ENCODE measurements around the gene MAP3K7. TPM values are rescaled to one million over a fixed set of nuclear protein-coding genes. Genes with fewer than 3 reads are reported as not detected.

MAP3K7 gene
- total RNA-seq, 2 experiments from 2014 or later = 26.5 to 29.1 TPM

GRCh38 chr6:90495216-90495817 lies 91.6 kb downstream of the MAP3K7 start:
- no peak overlapping the region for H3K4me3 Mint-ChIP-seq
- no peak for ATAC-seq
- no peak for DNase-seq
- no peaks in the 10 kb centered on the region for H3K36me3 Mint-ChIP-seq
- H3K9me3 Mint-ChIP-seq (ENCODE audit: low read depth) = no peaks in the 10 kb centered on the region
- H3K27ac Mint-ChIP-seq = no peak overlapping the region
- H3K4me1 Mint-ChIP-seq = peaks cover 7% of the 10 kb centered on the region
- H3K27me3 Mint-ChIP-seq = peaks cover 37% of the 10 kb centered on the region
- CTCF ChIA-PET = no interaction called here

- Mint-ChIP-seq H3K27ac (no peak overlapping the region), H3K9me3 (ENCODE audit: low read depth) (no peaks in the 10 kb centered on the region)
- ATAC-seq = no peak
These were observed 92.6 kb downstream of the MAP3K7 start for GRCh38 chr6:90494067-90494780.

GRCh38 chr6:90493332-90493731 lies 93.5 kb downstream of the MAP3K7 start:
- CTCF ChIA-PET = interaction anchor here (1.1 kb wide), 1 partner anchor 13 kb away, joined by 3 read pairs; no protein-coding TSS in a partner anchor
- H3K27me3 Mint-ChIP-seq = peaks cover 39% of the 10 kb centered on the region
- no peak for ATAC-seq
- H3K4me1 Mint-ChIP-seq = peaks cover 7% of the 10 kb centered on the region
- H3K4me3 Mint-ChIP-seq = no peak overlapping the region
- no peak for DNase-seq
- no peak overlapping the region for H3K27ac Mint-ChIP-seq
- H3K36me3 Mint-ChIP-seq = no peaks in the 10 kb centered on the region
- no peaks in the 10 kb centered on the region for H3K9me3 Mint-ChIP-seq (ENCODE audit: low read depth)

More at GRCh38 chr6:90494067-90494780, 92.6 kb downstream of the MAP3K7 start:
- Mint-ChIP-seq H3K27me3 (peaks cover 41% of the 10 kb centered on the region), H3K36me3 (no peaks in the 10 kb centered on the region), H3K4me3 (no peak overlapping the region), H3K4me1 (peaks cover 7% of the 10 kb centered on the region)
- no peak for DNase-seq
- CTCF ChIA-PET = no interaction called here

GRCh38 chr6:90492798-90493197 lies 94.1 kb downstream of the MAP3K7 start:
- Mint-ChIP-seq H3K27ac (no peak overlapping the region), H3K27me3 (peaks cover 40% of the 10 kb centered on the region), H3K9me3 (ENCODE audit: low read depth) (no peaks in the 10 kb centered on the region), H3K4me1 (peaks cover 7% of the 10 kb centered on the region), H3K4me3 (no peak overlapping the region), H3K36me3 (peaks cover under 1% of the 10 kb centered on the region)
- CTCF ChIA-PET = interaction anchor here (1.1 kb wide), 1 partner anchor 12 kb away, joined by 3 read pairs; no protein-coding TSS in a partner anchor
- ATAC-seq = no peak
- no peak for DNase-seq

- H3K27ac Mint-ChIP-seq = no peak overlapping the region
- no peak overlapping the region for H3K4me3 Mint-ChIP-seq
- H3K9me3 Mint-ChIP-seq (ENCODE audit: low read depth) = no peaks in the 10 kb centered on the region
- DNase-seq = no peak
- H3K27me3 Mint-ChIP-seq = peaks cover 42% of the 10 kb centered on the region
- CTCF ChIA-PET = interaction anchor here (1.1 kb wide), 1 partner anchor 12 kb away, joined by 3 read pairs; no protein-coding TSS in a partner anchor
- peaks cover 3% of the 10 kb centered on the region for H3K36me3 Mint-ChIP-seq
- peaks cover 7% of the 10 kb centered on the region for H3K4me1 Mint-ChIP-seq
- no peak for ATAC-seq
These were observed 94.5 kb downstream of the MAP3K7 start for GRCh38 chr6:90492369-90492768.

- H3K27me3 Mint-ChIP-seq = peaks cover 31% of the 10 kb centered on the region
- DNase-seq = no peak
- H3K36me3 Mint-ChIP-seq = peaks cover 10% of the 10 kb centered on the region
- no peak overlapping the region for H3K27ac Mint-ChIP-seq
- H3K4me1 Mint-ChIP-seq = peaks cover 7% of the 10 kb centered on the region
- CTCF ChIA-PET = interaction anchor here (0.9 to 4.6 kb wide), 3 partner anchors 11 to 550 kb away, joined by 3 to 31 read pairs (median 4); no protein-coding TSS in a partner anchor
- peaks cover 5% of the 10 kb centered on the region for H3K9me3 Mint-ChIP-seq (ENCODE audit: low read depth)
- no peak for ATAC-seq
- H3K4me3 Mint-ChIP-seq = no peak overlapping the region
These were observed 96.7 kb downstream of the MAP3K7 start for GRCh38 chr6:90490030-90490716.

- no peak for DNase-seq
- peaks cover 5% of the 10 kb centered on the region for H3K9me3 Mint-ChIP-seq (ENCODE audit: low read depth)
- peaks cover 7% of the 10 kb centered on the region for H3K4me1 Mint-ChIP-seq
- no peak for ATAC-seq
- H3K27ac Mint-ChIP-seq = no peak overlapping the region
- CTCF ChIA-PET = interaction anchor here (4.6 kb wide), 1 partner anchor 10 kb away, joined by 31 read pairs; no protein-coding TSS in a partner anchor
- peaks cover 10% of the 10 kb centered on the region for H3K36me3 Mint-ChIP-seq
- H3K27me3 Mint-ChIP-seq = peaks cover 25% of the 10 kb centered on the region
- no peak overlapping the region for H3K4me3 Mint-ChIP-seq
These were observed 98.1 kb downstream of the MAP3K7 start for GRCh38 chr6:90488816-90489215.

- CTCF ChIA-PET = interaction anchor here (1.4 kb wide), 1 partner anchor 8 kb away, joined by 4 read pairs; no protein-coding TSS in a partner anchor
- ATAC-seq = no peak
- peaks cover 16% of the 10 kb centered on the region for H3K27me3 Mint-ChIP-seq
- peaks cover 5% of the 10 kb centered on the region for H3K9me3 Mint-ChIP-seq (ENCODE audit: low read depth)
- H3K27ac Mint-ChIP-seq = no peak overlapping the region
- H3K4me3 Mint-ChIP-seq = no peak overlapping the region
- DNase-seq = no peak
- H3K36me3 Mint-ChIP-seq = peaks cover 10% of the 10 kb centered on the region
- no peaks in the 10 kb centered on the region for H3K4me1 Mint-ChIP-seq
These were observed 101.1 kb downstream of the MAP3K7 start for GRCh38 chr6:90485635-90486277.

GRCh38 chr6:90484903-90485302 lies 102.0 kb downstream of the MAP3K7 start:
- DNase-seq (no peak), ATAC-seq (no peak)
- CTCF ChIA-PET = interaction anchor here (1.3 kb wide), 1 partner anchor 198 kb away, joined by 5 read pairs; no protein-coding TSS in a partner anchor

GRCh38 chr6:90484385-90484784 lies 102.5 kb downstream of the MAP3K7 start:
- H3K9me3 Mint-ChIP-seq (ENCODE audit: low read depth) = peaks cover 5% of the 10 kb centered on the region
- peaks cover 9% of the 10 kb centered on the region for H3K27me3 Mint-ChIP-seq
- H3K36me3 Mint-ChIP-seq = peaks cover 10% of the 10 kb centered on the region
- no peak for ATAC-seq
- no peak for DNase-seq
- CTCF ChIA-PET = interaction anchor here (1.3 kb wide), 1 partner anchor 198 kb away, joined by 5 read pairs; no protein-coding TSS in a partner anchor
- no peak overlapping the region for H3K4me3 Mint-ChIP-seq
- no peaks in the 10 kb centered on the region for H3K4me1 Mint-ChIP-seq
- no peak overlapping the region for H3K27ac Mint-ChIP-seq

More at GRCh38 chr6:90484903-90485302, 102.0 kb downstream of the MAP3K7 start:
- no peak overlapping the region for H3K4me3 Mint-ChIP-seq
- no peaks in the 10 kb centered on the region for H3K4me1 Mint-ChIP-seq
- H3K27me3 Mint-ChIP-seq = peaks cover 9% of the 10 kb centered on the region
- H3K9me3 Mint-ChIP-seq (ENCODE audit: low read depth) = peaks cover 5% of the 10 kb centered on the region
- H3K36me3 Mint-ChIP-seq = peaks cover 10% of the 10 kb centered on the region
- H3K27ac Mint-ChIP-seq = no peak overlapping the region

GRCh38 chr6:90483956-90484355 lies 102.9 kb downstream of the MAP3K7 start:
- H3K4me1 Mint-ChIP-seq = peaks cover 3% of the 10 kb centered on the region
- H3K4me3 Mint-ChIP-seq = no peak overlapping the region
- CTCF ChIA-PET = interaction anchor here (1.1 to 1.3 kb wide), 2 partner anchors 90 to 197 kb away, joined by 3 to 5 read pairs; no protein-coding TSS in a partner anchor
- H3K27ac Mint-ChIP-seq = no peak overlapping the region
- ATAC-seq (no peak), DNase-seq (no peak)
- peaks cover 5% of the 10 kb centered on the region for H3K9me3 Mint-ChIP-seq (ENCODE audit: low read depth)
- H3K36me3 Mint-ChIP-seq = peaks cover 10% of the 10 kb centered on the region
- H3K27me3 Mint-ChIP-seq = peaks cover 5% of the 10 kb centered on the region

- Mint-ChIP-seq H3K27ac (no peak overlapping the region), H3K4me1 (peaks cover 10% of the 10 kb centered on the region), H3K36me3 (peaks cover 10% of the 10 kb centered on the region), H3K9me3 (ENCODE audit: low read depth) (peaks cover 5% of the 10 kb centered on the region), H3K4me3 (no peak overlapping the region), H3K27me3 (peaks cover 3% of the 10 kb centered on the region)
- ATAC-seq = no peak
- CTCF ChIA-PET = interaction anchor here (1.1 to 1.3 kb wide), 2 partner anchors 90 to 197 kb away, joined by 3 to 5 read pairs; no protein-coding TSS in a partner anchor
- DNase-seq = no peak
These were observed 103.6 kb downstream of the MAP3K7 start for GRCh38 chr6:90483116-90483839.

Measured in activated CD8-positive, alpha-beta memory T cell treated with anti-CD3 and anti-CD28 coated beads, Interleukin-2, amount 10 ng/mL, durations not matched to agents 7 days and 5 days (primary cell).